AG04450 (cell line): ENCODE data around the gene RBM19. TPM values are rescaled to one million over a fixed set of nuclear protein-coding genes. Genes with fewer than 3 reads are reported as not detected.

Source experiments
- CTCF ChIA-PET: fragments of 300-600, 350-600 bp; formaldehyde crosslinking; extraction: SDS; loops from one replicate; lab custom pipeline; 2022; ENCODE audit warnings: antibody characterized with exemption, inconsistent platforms; lab: Charles Lee
- POLR2A ChIA-PET: fragments of 350-600 bp; formaldehyde crosslinking; extraction: SDS; loops from one replicate; lab custom pipeline; 2021; ENCODE audit warnings: antibody characterized with exemption, inconsistent platforms; lab: Yijun Ruan, JAX
- DNase-seq: peaks from one replicate; pipeline ENCODE4 v3.0.0-alpha.2; 2011; ENCODE audit warnings: low read depth, low spot score
- H3K27ac ChIP-seq: one replicate; pipeline ENCODE4 v1.5.1; 2012; ENCODE audit warnings: low read depth, low read length, control low read depth
- H3K27me3 ChIP-seq: one replicate; pipeline ENCODE4 v1.6.0; 2012; ENCODE audit warnings: low read length; ENCODE audit not compliant: control insufficient read depth, insufficient read depth
- H3K4me3 ChIP-seq: 2 replicates; pipeline ENCODE4 v1.5.1; 2011; ENCODE audit warnings: mild to moderate bottlenecking, low read depth, low read length, control low read depth
- H3K9me3 ChIP-seq: 2 replicates; pipeline ENCODE4 v1.5.1; 2012; ENCODE audit warnings: low read length; ENCODE audit not compliant: control insufficient read depth, insufficient read depth
- polyA plus RNA-seq: library from polyadenylated mRNA; depleted of rRNA; stranded (reverse); fragments of >200 nt; gene quantifications from 2 replicates; pipeline ENCODE4 v1.2.3, GENCODE V29; 2011
- TF ChIP-seq, protein P1 (sequence below): IDR thresholded peaks from 2 replicates; pipeline ENCODE4 v1.5.1; 2011; ENCODE audit warnings: low read depth, low read length, control low read depth, inconsistent platforms

The RBM19 gene
- polyA plus RNA-seq, 1 experiment, result 10.6 TPM

DNA sequence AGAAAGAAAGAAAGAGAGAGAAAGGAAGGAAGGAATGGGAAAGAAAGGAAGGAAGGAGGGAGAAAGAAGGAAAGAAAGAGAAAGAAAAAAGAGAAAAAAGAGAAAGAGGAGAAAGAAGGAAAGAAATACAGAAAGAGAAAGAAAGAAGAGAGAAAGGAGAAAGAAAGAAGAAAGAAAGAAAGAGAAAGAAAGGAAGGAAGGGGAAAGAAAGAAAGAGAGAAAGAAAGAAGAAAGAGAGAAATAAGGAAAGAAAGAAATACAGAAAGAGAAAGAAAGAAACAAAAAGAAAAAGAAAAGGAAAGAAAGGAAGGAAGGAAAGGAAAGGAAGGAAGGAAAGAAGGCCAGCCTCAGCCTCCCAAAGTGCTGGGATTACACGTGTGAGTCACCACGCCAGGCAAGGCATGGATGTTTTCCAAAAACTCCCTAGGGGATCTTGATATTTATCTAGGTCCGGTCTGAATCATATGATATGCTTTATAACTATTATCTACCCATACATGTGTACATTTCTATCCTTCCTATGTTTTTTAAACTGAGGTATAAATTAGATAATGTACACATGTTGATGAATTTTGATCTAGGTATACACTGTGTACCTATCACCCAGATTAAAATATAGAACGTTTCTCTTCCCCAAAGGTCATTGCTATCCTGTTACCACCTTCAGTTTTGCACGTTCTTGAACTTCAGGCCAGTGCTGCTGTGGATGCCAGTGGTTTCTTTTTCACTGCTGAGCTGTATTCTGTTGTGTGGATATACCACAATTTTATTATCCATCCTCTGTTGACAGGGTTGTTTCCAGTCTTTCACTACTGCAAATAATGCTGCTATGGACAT, 177.9 kb downstream of the RBM19 start:
- Histone ChIP-seq H3K9me3 (no peaks in the 10 kb centered on the region), H3K27me3 (peaks cover 12% of the 10 kb centered on the region), H3K27ac (no peak overlapping the region), H3K4me3 (no peak overlapping the region)
- DNase-seq, result no peak
- ChIA-PET POLR2A (no interaction called here), CTCF (no interaction called here)
- TF ChIP-seq, protein P1, sequence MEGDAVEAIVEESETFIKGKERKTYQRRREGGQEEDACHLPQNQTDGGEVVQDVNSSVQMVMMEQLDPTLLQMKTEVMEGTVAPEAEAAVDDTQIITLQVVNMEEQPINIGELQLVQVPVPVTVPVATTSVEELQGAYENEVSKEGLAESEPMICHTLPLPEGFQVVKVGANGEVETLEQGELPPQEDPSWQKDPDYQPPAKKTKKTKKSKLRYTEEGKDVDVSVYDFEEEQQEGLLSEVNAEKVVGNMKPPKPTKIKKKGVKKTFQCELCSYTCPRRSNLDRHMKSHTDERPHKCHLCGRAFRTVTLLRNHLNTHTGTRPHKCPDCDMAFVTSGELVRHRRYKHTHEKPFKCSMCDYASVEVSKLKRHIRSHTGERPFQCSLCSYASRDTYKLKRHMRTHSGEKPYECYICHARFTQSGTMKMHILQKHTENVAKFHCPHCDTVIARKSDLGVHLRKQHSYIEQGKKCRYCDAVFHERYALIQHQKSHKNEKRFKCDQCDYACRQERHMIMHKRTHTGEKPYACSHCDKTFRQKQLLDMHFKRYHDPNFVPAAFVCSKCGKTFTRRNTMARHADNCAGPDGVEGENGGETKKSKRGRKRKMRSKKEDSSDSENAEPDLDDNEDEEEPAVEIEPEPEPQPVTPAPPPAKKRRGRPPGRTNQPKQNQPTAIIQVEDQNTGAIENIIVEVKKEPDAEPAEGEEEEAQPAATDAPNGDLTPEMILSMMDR, result no peak

DNA sequence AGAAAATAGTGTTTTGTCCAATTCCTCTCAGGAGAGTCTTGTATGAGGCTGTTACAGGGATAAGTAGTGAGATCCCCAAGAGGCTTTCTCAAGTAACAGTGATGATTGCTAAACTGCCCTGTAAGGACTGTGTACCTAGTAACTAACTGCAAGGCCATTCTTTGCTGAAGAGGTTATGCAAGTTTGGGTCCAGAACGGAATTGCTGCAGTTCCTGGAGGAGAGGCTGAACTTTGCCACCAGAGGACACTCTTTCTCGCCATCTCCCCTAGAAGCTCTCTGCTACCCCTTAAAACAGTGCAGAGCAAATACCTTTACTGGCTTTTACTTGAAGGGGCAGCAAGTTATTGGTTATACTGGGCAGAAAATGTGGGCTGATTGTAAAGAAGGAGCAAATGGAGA, 180.0 kb downstream of the RBM19 start:
- CTCF ChIA-PET, result no interaction called here
- no peak for DNase-seq

DNA sequence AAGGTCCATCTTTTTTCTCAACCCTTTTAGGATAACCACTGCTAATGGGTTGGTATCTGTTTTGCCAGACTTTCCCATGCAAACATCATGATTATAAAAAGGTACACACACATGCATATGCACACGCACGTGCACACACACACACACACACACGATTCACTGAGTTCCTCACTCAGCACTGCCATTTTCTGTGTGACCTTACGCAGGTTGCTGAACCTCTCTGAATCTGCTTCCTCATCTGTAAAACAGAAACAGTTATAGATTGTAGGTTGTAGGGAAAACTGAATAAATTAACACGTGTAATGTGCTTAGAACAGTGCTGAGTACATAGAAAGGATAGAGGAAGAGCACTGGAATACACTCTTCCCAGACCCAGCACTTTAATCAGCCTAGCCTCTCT, 182.3 kb downstream of the RBM19 start:
- H3K27me3 ChIP-seq, result peaks cover 12% of the 10 kb centered on the region
- no peak overlapping the region for H3K27ac ChIP-seq
- H3K9me3 ChIP-seq, result no peaks in the 10 kb centered on the region; the same call in 1 of the 2 replicates
- ChIA-PET CTCF (interaction anchor here (0.6 kb wide), 1 partner anchor 54 kb away, joined by 4 read pairs; no protein-coding TSS in a partner anchor), POLR2A (no interaction called here)
- H3K4me3 ChIP-seq, result no peak overlapping the region
- DNase-seq, result no peak
- TF ChIP-seq, protein P1, result no peak

More for the DNA sequence above, 180.0 kb downstream of the RBM19 start:
- Histone ChIP-seq H3K27me3 (peaks cover 12% of the 10 kb centered on the region), H3K9me3 (no peaks in the 10 kb centered on the region), H3K4me3 (no peak overlapping the region), H3K27ac (no peak overlapping the region)
- TF ChIP-seq, protein P1, result peak; percentile 17; the same call in 1 of the 2 replicates
- POLR2A ChIA-PET, result no interaction called here

DNA sequence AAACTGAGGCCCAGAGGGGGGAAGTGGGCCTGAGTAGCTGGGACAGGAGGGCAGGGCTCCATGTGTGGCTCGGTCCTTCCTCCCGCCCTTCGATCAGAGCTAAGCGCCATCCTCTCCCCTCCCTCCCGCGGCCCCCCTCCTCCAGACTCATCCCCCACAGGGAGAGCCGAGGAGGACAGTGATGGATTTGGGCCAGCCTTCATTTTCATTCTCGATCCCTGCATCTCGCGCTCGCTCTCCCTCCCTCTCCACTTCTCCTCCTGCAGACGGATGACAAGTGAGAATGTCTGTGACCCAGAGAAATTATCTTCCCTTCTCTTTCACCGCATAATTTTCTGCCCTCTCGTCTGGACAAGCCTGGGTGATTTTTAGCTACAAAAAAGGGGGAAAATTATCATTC, 183.3 kb downstream of the RBM19 start:
- Histone ChIP-seq H3K27me3 (peaks cover 15% of the 10 kb centered on the region), H3K9me3 (no peaks in the 10 kb centered on the region; the same call in 1 of the 2 replicates), H3K27ac (no peak overlapping the region), H3K4me3 (no peak overlapping the region)
- no peak for DNase-seq
- CTCF ChIA-PET, result no interaction called here
- POLR2A ChIA-PET, result no interaction called here
- TF ChIP-seq, protein P1, result no peak
